ENCODE measurements around the gene GCN1.
"Not testable (repeated sequence)": the region's sequence is repeated elsewhere in the genome, so short reads cannot be mapped to it uniquely, and the experiment has no call there.

Gene GCN1, protein sequence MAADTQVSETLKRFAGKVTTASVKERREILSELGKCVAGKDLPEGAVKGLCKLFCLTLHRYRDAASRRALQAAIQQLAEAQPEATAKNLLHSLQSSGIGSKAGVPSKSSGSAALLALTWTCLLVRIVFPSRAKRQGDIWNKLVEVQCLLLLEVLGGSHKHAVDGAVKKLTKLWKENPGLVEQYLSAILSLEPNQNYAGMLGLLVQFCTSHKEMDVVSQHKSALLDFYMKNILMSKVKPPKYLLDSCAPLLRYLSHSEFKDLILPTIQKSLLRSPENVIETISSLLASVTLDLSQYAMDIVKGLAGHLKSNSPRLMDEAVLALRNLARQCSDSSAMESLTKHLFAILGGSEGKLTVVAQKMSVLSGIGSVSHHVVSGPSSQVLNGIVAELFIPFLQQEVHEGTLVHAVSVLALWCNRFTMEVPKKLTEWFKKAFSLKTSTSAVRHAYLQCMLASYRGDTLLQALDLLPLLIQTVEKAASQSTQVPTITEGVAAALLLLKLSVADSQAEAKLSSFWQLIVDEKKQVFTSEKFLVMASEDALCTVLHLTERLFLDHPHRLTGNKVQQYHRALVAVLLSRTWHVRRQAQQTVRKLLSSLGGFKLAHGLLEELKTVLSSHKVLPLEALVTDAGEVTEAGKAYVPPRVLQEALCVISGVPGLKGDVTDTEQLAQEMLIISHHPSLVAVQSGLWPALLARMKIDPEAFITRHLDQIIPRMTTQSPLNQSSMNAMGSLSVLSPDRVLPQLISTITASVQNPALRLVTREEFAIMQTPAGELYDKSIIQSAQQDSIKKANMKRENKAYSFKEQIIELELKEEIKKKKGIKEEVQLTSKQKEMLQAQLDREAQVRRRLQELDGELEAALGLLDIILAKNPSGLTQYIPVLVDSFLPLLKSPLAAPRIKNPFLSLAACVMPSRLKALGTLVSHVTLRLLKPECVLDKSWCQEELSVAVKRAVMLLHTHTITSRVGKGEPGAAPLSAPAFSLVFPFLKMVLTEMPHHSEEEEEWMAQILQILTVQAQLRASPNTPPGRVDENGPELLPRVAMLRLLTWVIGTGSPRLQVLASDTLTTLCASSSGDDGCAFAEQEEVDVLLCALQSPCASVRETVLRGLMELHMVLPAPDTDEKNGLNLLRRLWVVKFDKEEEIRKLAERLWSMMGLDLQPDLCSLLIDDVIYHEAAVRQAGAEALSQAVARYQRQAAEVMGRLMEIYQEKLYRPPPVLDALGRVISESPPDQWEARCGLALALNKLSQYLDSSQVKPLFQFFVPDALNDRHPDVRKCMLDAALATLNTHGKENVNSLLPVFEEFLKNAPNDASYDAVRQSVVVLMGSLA (N-terminal part only)

DNA sequence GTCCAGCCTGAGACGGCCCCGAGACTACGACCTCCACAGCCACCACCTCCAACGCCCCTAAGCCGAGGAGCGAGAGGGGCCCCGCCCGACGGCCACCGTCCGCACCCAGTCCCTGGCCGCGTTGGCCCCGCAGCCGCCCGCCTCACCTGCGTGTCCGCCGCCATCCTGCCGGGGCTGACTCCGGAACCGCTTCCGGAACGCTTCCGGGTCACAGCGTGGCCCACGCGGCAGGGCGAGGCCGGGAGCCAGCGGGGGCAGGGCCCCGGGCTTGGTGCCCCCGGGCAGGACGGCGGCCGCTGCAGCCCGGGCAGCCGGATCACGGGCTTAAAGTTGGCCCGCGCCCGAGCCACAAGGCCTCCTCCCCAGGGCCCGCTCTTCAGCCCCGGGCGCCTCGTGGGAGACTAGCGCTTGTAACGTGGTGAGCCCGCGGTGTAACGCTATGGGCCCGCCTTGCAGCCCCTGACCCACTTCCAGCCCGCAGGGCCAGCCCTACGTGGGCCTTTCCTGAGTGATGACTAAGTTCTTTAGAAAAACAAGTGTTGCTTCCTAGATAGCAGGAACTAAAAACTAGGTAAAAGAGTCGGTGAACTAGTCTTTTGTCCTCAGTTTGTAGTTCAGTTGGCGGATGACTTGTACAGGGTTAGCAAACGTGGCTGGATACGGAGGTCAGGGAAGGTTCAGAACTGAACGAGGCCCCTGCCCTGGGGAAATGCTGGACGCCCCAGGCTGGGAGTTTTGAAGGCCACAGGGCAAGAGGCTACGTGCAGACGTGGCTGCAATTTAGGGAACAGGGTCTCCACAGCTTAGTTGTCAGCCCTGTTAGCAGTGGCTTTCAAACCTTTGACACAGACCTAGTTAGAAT lies at the start of gene GCN1:
Gene GCN1 (minus strand): TSS at position 182 of the 862 bp plus-strand sequence. CDS start 18 bp downstream, at position 164.
- no peak for DNase-seq

DNA sequence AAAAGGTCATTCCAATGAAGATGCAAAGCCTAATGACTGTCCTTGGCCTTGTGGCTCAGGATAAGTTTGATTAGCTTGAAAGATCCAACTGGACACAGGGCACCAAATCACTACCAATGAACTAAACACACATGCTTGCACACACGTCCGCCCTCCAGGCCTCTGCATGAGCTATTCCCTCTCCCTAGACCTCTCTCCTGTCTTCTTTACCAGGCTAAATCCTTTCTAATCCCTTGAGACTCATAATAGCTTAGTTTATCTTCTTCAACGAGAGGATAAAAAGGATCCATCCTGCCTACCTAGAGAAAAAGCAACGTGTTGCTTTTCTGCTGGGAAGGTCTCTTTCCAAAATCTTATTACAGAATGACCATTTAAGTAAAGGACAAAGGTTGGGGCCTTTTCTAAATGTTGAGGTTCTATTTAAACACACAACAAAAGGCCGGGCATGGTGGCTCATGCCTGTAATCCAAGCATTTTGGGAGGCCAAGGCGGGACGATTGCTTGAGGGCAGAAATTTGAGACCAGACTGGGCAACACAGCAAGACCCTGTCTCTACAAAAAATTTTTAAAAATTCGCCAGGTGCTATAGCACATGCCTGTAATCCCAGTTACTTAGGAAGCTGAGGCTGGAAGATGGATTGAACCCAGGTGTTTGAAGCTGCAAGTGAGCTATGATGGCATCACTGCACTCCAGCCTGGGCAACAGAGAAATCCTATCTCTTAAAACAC lies 48.6 kb upstream of the GCN1 start:
- no peak for DNase-seq

DNA sequence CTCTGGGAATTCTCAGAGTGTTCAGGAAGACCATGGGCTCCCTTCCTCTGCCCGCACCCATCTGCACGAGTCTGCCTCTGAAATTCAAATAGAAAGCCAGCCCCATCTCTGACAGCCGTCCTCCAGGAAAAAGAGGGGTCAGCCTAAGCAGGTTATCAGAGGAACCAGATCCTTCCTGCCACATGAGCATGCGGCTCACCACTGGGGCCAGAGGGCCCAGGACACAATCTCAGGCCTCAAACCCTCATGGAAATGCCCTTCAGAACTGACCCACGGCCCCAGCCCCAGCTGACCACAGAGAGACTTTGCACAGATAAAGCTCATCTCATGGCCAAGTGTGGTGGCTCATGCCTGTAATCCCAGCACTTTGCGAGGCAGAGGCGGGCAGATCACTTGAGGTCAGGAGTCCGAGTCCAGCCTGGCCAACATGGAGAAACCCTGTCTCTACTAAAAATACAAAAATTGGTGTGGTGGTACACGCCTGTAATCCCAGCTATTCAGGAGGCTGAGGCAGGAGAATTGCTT lies 47.8 kb upstream of the GCN1 start:
- no peak for DNase-seq

DNA sequence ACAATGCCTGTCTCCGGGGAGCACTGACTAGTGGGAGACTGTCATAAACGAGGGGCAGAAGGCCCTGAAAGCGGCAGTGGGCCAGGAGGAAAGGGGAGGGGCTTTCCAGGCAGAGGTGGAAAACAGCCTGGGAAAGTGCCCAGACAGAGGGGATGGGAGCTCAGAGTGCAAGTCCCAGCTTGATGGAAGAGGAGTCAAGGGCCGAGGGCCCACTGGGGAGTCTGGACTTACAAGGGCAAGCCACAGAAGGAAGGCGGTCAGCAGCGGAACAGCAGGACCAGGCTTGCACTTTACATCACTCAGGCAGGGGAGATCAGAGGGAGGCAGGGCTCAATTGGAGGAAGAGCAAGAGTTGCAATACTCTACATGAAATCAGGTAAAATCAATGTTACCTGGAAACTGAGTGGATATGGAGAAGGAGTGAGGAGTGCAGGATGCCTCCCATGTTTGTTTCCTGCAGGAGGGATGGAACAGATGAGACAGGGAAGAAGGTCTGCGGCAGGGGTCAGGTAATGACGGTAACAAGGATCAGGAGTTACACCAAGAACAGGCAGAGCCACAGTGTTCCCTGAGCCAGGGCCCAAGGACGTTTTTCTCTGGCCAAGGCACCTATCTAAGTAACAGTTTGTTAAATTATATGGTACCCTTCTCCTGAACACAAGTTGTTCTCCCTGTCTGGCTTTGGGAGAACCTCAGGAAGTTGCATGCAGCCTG lies 47.2 kb upstream of the GCN1 start:
- no peak for DNase-seq

DNA sequence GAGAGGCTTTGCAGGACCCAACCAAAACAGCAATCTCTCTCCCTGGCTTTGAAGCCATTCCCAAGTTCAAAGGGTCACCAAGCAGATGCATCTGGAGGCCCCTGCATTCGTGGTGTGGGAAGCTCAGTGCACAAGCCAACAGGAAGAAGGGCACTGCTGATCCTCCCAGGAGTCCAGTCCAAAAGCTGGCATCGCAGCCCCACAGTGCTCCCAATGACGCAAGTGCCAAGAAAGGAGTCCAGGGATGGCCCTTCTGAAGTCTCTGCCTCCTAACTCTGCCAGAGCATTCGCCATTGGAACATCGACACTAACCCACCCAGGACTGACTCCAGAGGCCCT lies 45.9 kb upstream of the GCN1 start:
- no peak for DNase-seq

DNA sequence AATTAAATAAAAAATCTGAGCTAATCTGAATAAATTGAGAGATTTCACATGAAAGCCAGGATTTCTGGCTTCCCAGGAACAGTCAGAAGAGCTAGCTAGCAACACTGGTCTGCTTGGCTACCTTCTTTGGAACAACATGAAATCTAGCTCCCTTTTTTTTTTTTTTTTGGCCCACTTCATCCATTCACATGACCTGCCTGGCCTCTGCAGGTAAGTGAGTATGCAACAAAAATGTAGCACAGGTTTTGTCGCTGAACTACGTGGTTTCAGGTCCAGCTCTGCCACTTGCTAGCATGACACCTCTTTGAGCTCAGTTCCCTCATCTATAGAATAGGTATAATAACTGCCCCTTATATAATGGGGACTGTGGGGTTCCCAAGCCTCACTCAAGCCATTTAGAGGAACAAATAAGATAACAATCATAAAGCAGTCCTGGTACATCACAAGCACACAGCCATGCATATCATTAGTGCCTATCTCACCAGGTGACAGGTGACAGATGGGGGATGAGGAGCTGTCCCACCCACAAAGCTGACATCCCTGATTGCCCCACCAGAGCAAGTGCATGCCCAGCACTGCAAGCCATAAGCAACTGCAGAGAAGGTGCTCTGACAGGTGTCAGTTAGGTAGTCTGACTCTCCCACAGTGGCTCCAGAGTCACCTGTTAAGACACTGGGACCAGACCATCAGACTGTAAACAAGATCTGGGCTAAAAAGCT lies 45.4 kb upstream of the GCN1 start:
- no peak for DNase-seq

DNA sequence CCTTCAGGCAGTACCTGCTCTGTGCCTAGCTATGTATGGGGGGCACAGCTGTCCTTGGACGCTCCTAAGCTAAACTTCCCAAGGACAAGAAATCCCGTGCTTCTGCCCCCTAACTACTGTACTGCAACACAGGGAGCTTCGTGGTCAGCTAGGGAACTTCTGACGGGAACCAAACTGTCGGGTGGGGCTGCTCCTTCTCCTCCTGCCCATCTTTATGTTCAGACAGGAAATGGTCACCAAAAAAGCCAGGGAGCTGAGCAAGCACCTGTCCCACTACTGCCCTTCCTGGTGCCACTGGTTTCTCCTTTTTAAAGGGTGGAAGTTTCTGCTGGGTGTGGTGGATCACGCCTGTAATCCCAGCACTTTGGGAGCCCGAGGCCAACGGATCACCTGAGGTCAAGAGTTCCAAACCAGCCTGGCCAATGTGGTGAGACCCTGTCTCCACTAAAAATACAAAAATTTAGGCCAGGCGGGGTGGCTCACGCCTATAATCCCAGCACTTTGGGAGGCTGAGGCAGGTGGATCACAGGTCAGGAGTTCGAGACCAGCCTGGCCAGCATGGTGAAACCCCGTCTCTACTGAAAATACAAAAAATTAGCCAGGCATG lies 44.4 kb upstream of the GCN1 start:
- DNase-seq = no peak

DNA sequence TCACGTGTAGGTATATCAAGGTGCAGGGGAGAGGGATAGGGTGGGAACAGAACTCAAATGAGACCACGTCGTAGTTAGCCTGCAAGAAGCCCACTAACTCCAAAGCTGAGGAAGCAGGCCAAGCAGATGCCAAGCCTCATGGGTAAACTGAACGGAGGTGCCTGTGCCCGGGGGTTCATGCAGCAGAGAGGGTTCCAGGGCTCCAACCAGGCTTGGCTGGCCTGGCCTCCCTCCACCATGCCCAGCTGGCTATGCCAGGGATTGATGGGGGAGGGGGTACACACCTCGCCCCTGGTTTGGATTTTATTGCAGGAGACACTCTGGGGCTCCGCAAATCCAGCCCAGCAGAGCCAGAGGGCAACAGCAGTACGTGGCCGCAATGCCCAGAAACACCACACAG lies 43.7 kb upstream of the GCN1 start:
- DNase-seq = no peak

DNA sequence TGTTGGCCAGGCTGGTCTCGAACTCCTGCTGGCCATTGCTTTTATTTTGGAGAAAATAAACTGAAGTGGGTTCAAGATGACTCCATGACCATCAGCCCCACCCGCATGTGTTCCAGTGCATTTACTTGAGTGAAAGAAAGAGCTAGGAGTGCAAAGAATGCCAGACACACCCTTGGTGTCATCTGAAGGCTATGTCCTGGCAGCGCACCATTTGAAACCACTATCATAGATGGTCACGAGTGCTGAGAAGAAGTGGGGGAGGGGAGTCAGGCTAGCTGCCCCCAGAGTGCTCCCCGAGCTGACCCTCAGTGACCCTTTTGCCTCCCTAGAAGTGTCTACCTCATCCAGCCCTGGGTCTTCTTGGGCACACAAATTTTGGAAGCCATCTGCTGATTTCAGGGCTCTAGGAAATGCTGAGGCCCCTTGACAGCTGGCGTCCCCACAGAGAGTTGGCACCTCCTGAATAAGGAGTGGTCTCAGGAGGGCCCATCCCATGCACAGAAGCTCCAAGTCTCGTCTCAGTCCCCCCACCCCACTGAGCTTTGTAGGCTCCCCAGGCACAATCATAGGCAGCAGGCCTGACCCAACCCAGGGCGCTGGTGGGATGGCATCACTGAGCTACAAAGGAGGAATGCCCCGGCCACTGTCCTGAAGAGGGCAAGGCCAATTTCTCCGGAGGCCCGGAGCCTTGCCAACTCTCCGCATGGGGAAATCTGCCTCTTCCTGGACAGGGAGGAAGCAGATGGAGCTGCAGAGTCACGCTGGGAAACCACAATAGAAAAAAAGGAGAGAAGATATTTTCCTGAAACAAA lies 43.1 kb upstream of the GCN1 start:
- no peak for DNase-seq

DNA sequence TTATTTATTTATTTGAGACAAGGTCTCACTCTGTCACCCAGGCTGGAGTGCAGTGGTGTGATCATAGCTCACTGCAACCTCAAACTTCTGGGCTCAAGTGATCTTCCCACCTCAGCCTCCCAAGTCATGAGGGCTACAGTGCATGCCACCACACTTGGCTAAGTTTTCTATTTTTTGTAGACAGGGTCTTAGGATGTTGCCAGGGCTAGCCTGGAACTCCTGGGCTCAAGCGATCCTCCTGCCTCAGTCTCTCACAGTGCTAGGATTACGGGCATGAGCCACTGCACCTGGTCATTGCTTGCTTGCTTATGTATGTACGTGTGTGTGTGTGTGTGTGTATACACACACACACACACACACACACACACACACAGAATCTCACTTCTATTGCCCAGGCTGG lies 42.3 kb upstream of the GCN1 start:
- not testable (repeated sequence) for DNase-seq

DNA sequence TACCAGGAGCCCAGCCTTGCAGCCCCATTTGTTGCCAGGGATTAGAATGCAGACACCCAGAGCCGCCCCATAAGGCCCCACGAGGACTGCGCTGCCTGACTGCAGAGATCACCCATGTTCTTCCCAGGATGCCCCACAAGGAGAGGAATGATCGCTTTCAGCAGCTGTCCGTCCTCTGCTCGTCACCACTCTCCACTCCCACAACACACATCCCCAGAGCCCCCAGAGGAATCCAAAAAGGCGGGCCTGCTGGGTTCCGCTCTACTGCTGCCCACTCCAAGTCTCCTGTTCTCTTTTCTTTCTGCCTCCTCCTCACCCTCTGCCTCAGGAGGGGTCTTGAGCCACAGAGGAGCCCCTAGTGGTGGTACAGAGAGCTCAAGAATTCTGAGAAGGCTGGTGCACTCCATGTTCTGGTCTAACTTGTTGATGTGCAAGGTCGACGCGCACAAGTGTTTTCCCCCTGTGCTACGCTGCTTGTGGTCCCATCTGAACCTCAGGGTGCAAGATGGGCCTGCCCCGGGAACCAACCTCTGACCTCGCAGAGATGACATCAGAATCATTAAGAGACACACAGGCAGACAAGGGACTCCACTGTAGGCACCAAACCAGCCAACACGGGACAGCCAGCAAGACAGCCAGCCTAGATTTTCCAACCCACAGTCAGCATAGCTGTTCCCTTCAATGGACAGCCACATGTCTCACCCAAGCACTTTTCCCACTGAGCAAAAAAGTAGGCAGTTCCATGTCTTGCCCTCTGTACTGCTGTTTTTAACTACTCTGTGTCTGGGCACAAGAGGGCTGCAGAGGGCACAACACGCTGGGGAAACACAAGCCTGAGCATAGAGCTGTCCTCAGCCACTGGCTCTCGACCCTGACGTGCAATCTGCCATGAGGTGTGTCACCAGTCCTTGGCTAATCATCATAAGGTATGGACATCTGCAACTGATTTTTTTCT lies 41.1 kb upstream of the GCN1 start:
- no peak for DNase-seq

DNA sequence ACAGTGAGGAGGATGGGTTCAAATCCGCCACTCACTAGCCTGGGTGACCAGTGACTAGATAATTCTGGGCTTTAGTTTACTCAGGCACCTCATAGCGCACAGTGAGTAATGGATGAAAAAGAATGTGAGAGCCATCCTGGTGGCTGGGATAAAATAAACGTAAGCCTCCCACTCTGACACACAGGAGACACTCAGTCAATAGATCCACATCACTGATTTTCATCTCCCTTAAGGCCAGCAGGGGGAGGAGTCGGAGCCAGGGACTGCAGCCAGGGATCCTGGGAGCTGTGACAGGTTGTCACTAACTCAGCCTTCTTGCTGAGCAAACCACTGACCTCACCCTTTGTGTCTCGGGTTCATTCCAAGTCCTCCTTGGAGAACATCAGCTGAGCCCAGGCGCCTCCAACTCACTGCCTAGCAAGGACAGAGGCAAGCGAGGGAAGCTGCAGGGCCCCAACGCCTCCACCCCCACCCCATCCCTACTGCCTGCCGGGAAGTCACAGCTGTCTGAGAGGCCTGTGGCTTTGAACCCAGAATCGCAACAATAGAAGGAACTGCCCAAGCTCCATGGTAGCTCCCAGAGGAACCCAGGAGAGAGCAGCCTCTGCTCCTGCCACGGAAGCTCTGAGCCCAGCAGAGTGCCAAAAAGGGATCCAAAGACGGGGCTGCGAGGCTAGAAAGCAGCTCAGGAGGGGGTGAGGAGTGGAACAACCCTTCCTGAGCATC lies 40.3 kb upstream of the GCN1 start:
- DNase-seq = no peak

DNA sequence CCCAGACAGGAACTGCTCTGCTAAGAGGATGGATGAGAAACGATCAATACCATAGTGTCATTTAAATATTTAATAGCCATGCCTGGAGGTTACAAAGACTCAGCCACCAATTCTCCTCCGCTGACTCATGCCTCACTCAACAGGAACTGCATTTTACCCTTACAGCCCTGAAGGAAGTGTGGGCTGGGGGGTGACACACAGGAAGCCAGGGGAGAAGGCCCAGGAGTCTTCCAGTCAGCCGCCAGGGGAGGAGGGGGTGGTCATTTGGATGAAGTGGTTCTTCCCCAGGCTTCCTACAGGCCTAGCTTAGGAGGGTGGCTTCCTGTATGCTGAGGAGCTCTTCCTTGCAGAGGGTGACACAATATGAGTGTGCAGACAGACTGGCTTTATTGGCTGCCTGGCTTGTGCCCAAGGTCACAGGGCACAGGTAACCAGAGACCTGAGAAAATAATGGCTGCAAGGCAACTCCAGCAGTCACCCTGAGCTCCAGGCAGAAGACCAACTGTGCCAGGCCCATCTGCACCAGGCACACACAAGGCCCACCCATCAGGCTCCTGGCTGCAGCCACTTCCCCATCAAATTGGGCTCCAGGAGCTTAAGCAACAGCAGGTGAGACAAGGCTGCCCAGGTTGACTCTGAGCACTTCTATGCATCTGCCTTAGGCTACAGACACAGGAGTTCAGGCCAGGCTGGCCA lies 36.9 kb upstream of the GCN1 start:
- no peak for DNase-seq

DNA sequence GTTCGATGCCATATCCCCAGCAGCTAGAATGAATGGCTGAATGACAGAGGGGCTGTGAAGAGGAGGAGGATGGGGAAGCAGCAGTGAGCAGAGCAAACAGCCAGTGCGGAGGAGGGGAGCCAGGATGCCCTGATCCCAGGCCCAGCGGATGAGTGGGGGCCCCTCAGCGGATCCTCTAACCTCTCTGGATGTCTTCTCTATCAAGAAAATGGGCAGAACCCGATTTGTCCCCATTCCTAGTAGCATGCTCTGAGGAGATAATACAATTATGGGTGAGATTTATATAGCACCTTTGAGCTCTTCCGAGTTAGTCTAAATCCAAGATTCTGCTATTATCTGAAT lies 36.4 kb upstream of the GCN1 start:
- no peak for DNase-seq

DNA sequence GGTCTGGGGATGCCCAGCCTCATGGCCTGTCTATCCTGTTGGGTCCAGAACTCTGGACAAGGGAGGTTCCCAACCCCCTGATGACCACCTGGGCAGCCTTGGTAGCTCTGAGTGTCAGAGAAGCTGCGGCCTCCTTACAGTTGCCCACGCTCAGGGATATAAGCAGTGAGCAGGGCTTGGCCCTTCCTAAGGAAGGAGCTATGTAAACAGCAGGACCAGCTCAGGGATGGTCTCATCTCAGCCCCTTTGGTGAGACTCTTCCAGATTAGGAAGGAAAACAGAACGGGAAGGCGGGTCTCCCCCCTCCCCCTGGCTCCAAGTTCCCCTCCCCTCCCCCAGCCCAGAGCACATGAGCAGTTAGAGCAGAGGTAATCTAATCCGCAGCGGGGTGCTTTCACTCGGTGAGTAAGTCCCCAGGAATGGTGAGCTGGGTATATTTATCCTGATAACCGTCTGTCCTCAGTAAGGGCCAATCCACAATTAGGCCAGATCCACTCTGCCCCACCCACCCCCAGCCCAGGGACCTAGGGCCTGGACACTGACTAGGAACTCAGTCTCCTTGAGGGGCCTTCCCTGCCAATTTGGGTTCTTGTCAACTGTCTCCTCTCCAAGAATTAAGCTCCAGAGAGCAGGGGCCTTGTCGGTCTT lies 35.9 kb upstream of the GCN1 start:
- no peak for DNase-seq

Data from NCI-H1436 treated with DMSO at 0.1 percent for 48 hours (cell line).